NOMO-1 (cell line): Measurements from ENCODE around the gene SLC34A2.

Source experiments
- DNase-seq, 2 experiments: peaks; one replicate each; lab custom pipeline; 2025; ENCODE audit not compliant: unreplicated experiment in 2 of 2; lab: John Stamatoyannopoulos, UW

SLC34A2 gene

DNA sequence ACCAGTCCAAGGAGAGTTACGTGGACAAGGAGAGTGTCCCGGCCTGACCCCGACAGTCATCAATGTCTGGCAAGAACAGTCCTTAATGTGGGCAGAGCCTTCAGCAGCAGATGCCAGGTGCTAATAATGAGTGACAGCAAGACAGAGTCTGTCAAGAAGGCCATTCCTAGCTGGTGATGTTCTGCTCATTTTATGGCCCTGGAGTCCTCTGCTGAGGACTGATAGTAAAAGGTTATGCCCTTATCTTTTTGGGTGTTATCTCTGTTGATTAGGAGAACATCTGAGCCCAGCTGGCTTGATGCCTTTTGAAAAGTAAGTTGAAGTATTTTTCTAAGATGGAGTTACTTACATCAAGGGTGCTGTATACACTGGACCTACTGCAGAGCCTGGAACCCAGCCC lies 67.3 kb downstream of the SLC34A2 start:
- no peak for DNase-seq

DNA sequence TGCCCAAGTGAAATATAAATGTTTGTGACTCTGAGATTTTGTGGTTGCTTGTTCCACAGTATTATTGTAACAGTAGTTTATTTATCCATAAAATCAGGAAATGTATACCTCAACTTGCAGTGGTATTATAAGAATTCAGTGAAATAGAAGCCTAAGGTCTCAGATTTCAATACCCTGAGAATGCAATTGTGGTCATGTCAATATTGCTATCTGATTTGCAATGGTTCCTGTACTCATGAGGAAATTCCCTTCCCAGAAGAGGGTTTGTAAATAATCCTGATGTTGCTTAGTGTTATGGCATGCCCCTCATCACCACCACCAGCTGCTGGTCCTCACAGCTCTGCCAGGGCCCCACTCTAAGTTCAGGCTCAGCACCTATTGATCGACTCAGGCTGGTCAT lies 67.8 kb downstream of the SLC34A2 start:
- DNase-seq, result no peak

DNA sequence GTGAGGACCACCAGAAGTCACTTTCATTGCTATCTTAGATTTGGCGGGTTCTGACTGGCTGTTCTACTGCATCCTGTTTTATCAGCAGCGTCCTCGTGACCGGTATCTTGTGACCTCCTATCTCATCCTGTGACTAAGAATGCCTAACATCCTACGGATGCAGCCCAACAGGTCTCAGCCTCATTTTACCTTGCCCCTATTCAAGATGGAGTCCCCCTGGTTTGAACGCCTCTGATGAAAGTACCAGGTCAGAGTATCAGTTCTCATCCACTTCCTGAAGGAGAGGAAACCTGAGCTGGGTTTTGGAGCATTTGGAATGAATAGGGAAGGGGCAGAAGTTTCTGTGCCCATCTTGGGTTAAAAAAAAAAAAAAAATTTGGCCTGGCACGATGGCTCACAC lies 70.2 kb downstream of the SLC34A2 start:
- DNase-seq, result no peak

DNA sequence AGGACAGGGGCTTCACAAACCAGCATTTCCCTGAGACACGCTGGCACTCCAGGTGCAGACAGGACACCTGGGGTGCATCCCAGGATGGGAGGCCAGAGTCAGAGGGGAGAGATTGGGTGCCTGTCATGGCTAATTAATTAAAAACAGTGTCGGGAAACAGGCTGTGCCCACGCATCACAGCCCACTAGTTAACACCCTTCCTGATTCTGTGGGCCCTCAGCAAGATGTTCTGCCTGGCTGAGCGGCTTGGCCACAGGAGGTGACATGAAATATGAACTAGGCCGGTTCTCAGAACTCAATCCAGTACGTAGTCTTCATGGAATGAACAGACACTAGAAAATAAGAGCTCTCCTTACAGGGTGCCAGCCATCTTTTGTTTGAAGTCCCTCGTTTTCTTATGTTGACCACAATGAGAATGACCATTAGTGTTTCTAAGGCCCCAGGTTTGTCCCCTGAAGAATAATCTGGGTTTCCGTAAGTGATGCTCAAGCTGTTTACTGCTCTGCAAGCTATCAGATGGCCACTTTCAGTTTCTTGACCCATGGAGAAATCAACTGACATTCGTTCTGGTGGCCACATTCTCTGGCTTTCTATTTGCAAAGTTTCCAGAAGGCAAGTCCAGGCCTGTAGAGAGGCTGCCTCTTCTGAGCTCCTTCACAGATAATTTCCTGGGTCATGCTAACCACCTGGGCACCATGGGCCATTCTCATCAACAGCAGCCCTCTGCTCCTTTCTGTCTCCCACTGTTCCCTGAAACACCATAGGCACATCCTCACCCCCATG lies 72.3 kb downstream of the SLC34A2 start:
- no peak for DNase-seq
